Neural cell (in vitro differentiated cells): ENCODE results near the gene CFAP45. TPM values are rescaled to one million over a fixed set of nuclear protein-coding genes. Genes with fewer than 3 reads are reported as not detected.

Experiments used
- H2AFZ ChIP-seq: fragments of 200-600, 300-800 bp; sonication (generic), shearing (Covaris generic); 2 replicates; pipeline ENCODE4 v1.6.0; 2014; ENCODE audit warnings: low read depth, mild to moderate bottlenecking, antibody characterized with exemption, low read length, moderate library complexity
- H3F3A ChIP-seq: fragments of 200-600 bp; shearing (Covaris generic); 2 replicates; pipeline ENCODE4 v1.6.1; 2016; ENCODE audit warnings: mild to moderate bottlenecking, moderate library complexity, mixed read lengths, antibody characterized with exemption, low read length; ENCODE audit not compliant: insufficient read depth, poor library complexity, severe bottlenecking
- H3K27ac ChIP-seq: fragments of 200-600, 300-800 bp; sonication (generic), shearing (Covaris generic); 2 replicates; pipeline ENCODE4 v1.5.1; 2014; ENCODE audit warnings: mild to moderate bottlenecking, low read length, moderate library complexity
- H3K27me3 ChIP-seq: fragments of 300-800, 200-600 bp; sonication (generic), shearing (Covaris generic); 2 replicates; pipeline ENCODE4 v1.6.0; 2014; ENCODE audit warnings: mild to moderate bottlenecking, low read depth, low read length, moderate library complexity; ENCODE audit not compliant: insufficient read depth
- H3K36me3 ChIP-seq: fragments of 300-800, 200-600 bp; sonication (generic), shearing (Covaris generic); 2 replicates; pipeline ENCODE4 v1.5.1; 2014; ENCODE audit warnings: mild to moderate bottlenecking, antibody characterized with exemption, low read length, moderate library complexity; ENCODE audit not compliant: insufficient read depth
- H3K4me2 ChIP-seq: fragments of 300-800, 200-600 bp; sonication (generic), shearing (Covaris generic); 2 replicates; pipeline ENCODE4 v1.6.0; 2014; ENCODE audit warnings: mild to moderate bottlenecking, low read length
- H3K4me3 ChIP-seq: fragments of 300-800, 200-600 bp; sonication (generic), shearing (Covaris generic); 2 replicates; pipeline ENCODE4 v1.5.1; 2014; ENCODE audit warnings: mild to moderate bottlenecking, low read length, moderate library complexity
- H3K79me2 ChIP-seq: fragments of 200-600 bp; shearing (Covaris generic); replicated peaks from 2 replicates; pipeline ENCODE4 v1.6.0; 2014; ENCODE audit warnings: mild to moderate bottlenecking, low read length, moderate library complexity; ENCODE audit not compliant: insufficient read depth
- H3K9ac ChIP-seq: fragments of 300-800, 200-600 bp; sonication (generic), shearing (Covaris generic); 2 replicates; pipeline ENCODE4 v1.6.1; 2016; ENCODE audit warnings: mild to moderate bottlenecking, low read length, mixed read lengths
- H3K9me2 ChIP-seq: fragments of 200-600 bp; shearing (Covaris generic); 2 replicates; pipeline ENCODE4 v1.6.1; 2016; ENCODE audit warnings: mild to moderate bottlenecking, low read length, mixed read lengths; ENCODE audit not compliant: insufficient read depth
- H3K9me3 ChIP-seq: fragments of 200-600, 300-800 bp; sonication (generic), shearing (Covaris generic); 2 replicates; pipeline ENCODE4 v1.6.1; 2016; ENCODE audit warnings: mild to moderate bottlenecking, mixed run types, low read length, moderate library complexity, mixed read lengths
- H4K20me1 ChIP-seq: fragments of 200-600 bp; shearing (Covaris generic); 2 replicates; pipeline ENCODE4 v1.6.1; 2016; ENCODE audit warnings: mild to moderate bottlenecking, mixed run types; ENCODE audit not compliant: insufficient read depth
- CTCF ChIP-seq: fragments of 450-650 bp; IDR thresholded peaks from 2 replicates; pipeline ENCODE4 v1.5.1; 2014; ENCODE audit warnings: antibody characterized with exemption, mild to moderate bottlenecking, moderate library complexity; ENCODE audit not compliant: poor library complexity, severe bottlenecking
- EP300 ChIP-seq: fragments of 450-650 bp; conservative IDR thresholded peaks from 2 replicates; pipeline ENCODE4 v1.6.1; 2014; ENCODE audit warnings: antibody characterized with exemption, mild to moderate bottlenecking, moderate library complexity; ENCODE audit not compliant: poor library complexity, severe bottlenecking
- EZH2 ChIP-seq: fragments of 200-600, 300-800 bp; shearing (Covaris generic), sonication (generic); IDR thresholded peaks from 2 replicates; pipeline ENCODE4 v1.6.1; 2014; ENCODE audit warnings: antibody characterized with exemption, low read length, borderline replicate concordance, mild to moderate bottlenecking; ENCODE audit not compliant: insufficient read depth, poor library complexity, severe bottlenecking
- MXI1 ChIP-seq: fragments of 450-650 bp; conservative IDR thresholded peaks from 2 replicates; pipeline ENCODE4 v1.6.1; 2014; ENCODE audit warnings: antibody characterized with exemption, mild to moderate bottlenecking; ENCODE audit not compliant: poor library complexity, severe bottlenecking
- POLR2AphosphoS5 ChIP-seq: IDR thresholded peaks from 2 replicates; pipeline ENCODE4 v1.6.1; 2012
- RAD21 ChIP-seq: fragments of 450-650 bp; conservative IDR thresholded peaks from 2 replicates; pipeline ENCODE4 v1.6.1; 2014; ENCODE audit warnings: antibody characterized with exemption, mild to moderate bottlenecking, moderate library complexity
- REST ChIP-seq: IDR thresholded peaks from 2 replicates; pipeline ENCODE4 v1.6.1; 2012; ENCODE audit warnings: borderline replicate concordance
- SMC3 ChIP-seq: fragments of 450-650 bp; conservative IDR thresholded peaks from 2 replicates; pipeline ENCODE4 v1.6.1; 2014; ENCODE audit warnings: antibody characterized with exemption, mild to moderate bottlenecking, moderate library complexity; ENCODE audit not compliant: poor library complexity
- TAF1 ChIP-seq: IDR thresholded peaks from 2 replicates; pipeline ENCODE4 v1.6.1; 2012; ENCODE audit warnings: low read depth
- polyA plus RNA-seq: library from polyadenylated mRNA; depleted of rRNA; stranded (reverse); fragments of >200 nt; gene quantifications from 2 replicates; pipeline ENCODE4 v1.2.3, GENCODE V29; 2014

The CFAP45 gene
- polyA plus RNA-seq, 1 donor from 2014 or later: 0.12 TPM

- Histone ChIP-seq H3K27me3 (no peaks in the 10 kb centered on the region), H3K4me3 (no peak overlapping the region), H2AFZ (no peak overlapping the region), H3K27ac (no peak overlapping the region), H3K79me2 (peaks cover 19% of the 10 kb centered on the region), H4K20me1 (no peaks in the 10 kb centered on the region), H3K4me2 (no peak overlapping the region), H3K9me2 (no peaks in the 10 kb centered on the region), H3K9ac (no peak overlapping the region), H3F3A (no peaks in the 10 kb centered on the region), H3K9me3 (no peaks in the 10 kb centered on the region), H3K36me3 (no peaks in the 10 kb centered on the region)
- TF ChIP-seq TAF1: no peak
- no peak for TF ChIP-seq REST
- TF ChIP-seq MXI1: no peak
- TF ChIP-seq CTCF: no peak
Observed at GRCh38 chr1:159947942-159948341, 48.0 kb upstream of the CFAP45 start.

DNA sequence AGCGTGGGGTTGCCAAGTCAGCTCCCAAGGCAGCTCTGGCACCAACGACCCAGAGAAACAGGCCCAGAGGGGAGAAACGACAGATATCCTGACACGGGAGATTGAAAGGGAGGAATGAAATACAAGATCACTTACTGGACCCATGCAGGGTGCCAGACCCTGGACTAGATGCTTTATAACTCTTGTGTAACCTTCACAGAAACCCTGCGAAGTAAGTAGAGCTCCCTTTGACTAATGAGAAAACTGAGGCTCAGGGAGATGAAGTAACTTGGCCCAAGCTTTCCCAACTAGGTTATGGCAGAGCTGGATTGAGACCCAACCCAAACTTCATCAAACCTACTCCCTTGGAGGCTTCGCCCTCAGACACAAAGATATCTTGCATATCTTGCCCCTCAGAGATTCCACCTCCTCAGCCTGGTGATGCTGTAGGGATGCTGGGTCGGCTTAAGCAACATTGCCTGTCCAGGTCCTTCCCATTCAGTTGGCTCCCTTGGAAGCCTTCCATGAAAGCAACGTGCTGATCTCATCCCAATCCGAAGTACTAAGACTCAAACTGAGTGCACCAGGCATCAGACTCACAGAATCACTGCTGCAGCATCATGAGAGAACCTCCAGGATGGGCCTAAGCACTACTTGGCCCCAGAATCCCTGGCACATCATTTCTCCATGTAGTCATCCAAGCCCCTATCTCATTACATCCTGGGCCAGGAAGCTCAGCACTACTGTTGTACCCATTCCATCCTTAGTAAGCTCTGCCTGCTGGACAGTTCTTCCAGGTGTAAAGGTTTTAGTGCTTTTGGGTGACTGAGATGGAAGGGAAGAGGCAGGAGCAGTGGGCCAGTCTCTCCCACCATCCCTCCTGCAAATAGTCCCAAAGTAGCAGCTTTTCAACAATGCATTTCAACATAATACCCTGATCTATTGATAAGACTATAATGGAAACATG lies 46.5 kb upstream of the CFAP45 start:
- Histone ChIP-seq H3K4me2 (no peak overlapping the region), H2AFZ (peak overlapping the region; percentile 31), H3F3A (no peaks in the 10 kb centered on the region), H3K27me3 (no peaks in the 10 kb centered on the region), H3K9ac (peak overlapping the region; percentile 53), H3K79me2 (peaks cover 19% of the 10 kb centered on the region), H3K9me2 (no peaks in the 10 kb centered on the region), H3K9me3 (no peaks in the 10 kb centered on the region), H3K27ac (no peak overlapping the region), H4K20me1 (no peaks in the 10 kb centered on the region), H3K4me3 (peak overlapping the region; percentile 72), H3K36me3 (no peaks in the 10 kb centered on the region)
- TF ChIP-seq POLR2AphosphoS5: no peak
- TF ChIP-seq CTCF: no peak
- TF ChIP-seq EP300: no peak
- no peak for TF ChIP-seq TAF1
- no peak for TF ChIP-seq SMC3
- TF ChIP-seq REST: no peak
- TF ChIP-seq EZH2: no peak
- TF ChIP-seq MXI1: no peak
- TF ChIP-seq RAD21: no peak
